ENCODE results near the gene PYGB.

PYGB gene

GRCh38 chr20:25247956-25248785 is at the start of gene PYGB:
PYGB (plus strand) TSS chr20:25248085; CDS start chr20:25248179, 94 bp downstream.
- DNase-seq: peak in 54 of 56 donors; percentile 17 to 87 (median 72)

- DNase-seq: no peak
Observed at GRCh38 chr20:25198663-25199383, 49.1 kb upstream of the PYGB start.

GRCh38 chr20:25199473-25200260 is 48.2 kb upstream of the PYGB start:
- DNase-seq: no peak

- no peak for DNase-seq
Observed at GRCh38 chr20:25203089-25203488, 44.8 kb upstream of the PYGB start.

GRCh38 chr20:25203871-25204320 is 44.0 kb upstream of the PYGB start:
- no peak for DNase-seq

- no peak for DNase-seq
Observed at GRCh38 chr20:25204550-25205276, 43.2 kb upstream of the PYGB start.

GRCh38 chr20:25205277-25206062 is 42.4 kb upstream of the PYGB start:
- no peak for DNase-seq

- DNase-seq: no peak
Observed at GRCh38 chr20:25206063-25206403, 41.9 kb upstream of the PYGB start.

- no peak for DNase-seq
Observed at GRCh38 chr20:25206548-25206947, 41.3 kb upstream of the PYGB start.

- no peak for DNase-seq
Observed at GRCh38 chr20:25207149-25207959, 40.5 kb upstream of the PYGB start.

GRCh38 chr20:25207960-25208534 is 39.8 kb upstream of the PYGB start:
- no peak for DNase-seq

GRCh38 chr20:25209400-25209799 is 38.5 kb upstream of the PYGB start:
- no peak for DNase-seq

GRCh38 chr20:25209911-25210310 is 38.0 kb upstream of the PYGB start:
- no peak for DNase-seq

- no peak for DNase-seq
Observed at GRCh38 chr20:25211273-25211672, 36.6 kb upstream of the PYGB start.

- no peak for DNase-seq
Observed at GRCh38 chr20:25212242-25212641, 35.6 kb upstream of the PYGB start.

- no peak for DNase-seq
Observed at GRCh38 chr20:25213566-25214425, 34.1 kb upstream of the PYGB start.

- no peak for DNase-seq
Observed at GRCh38 chr20:25214426-25214790, 33.5 kb upstream of the PYGB start.

- no peak for DNase-seq
Observed at GRCh38 chr20:25214819-25215218, 33.1 kb upstream of the PYGB start.
